ENCODE data around the gene NAGLU.

The NAGLU gene

GRCh38 chr17:42565523-42566214, 29.6 kb downstream of the NAGLU start:
- DNase-seq = no peak

GRCh38 chr17:42566215-42566882, 30.3 kb downstream of the NAGLU start:
- no peak for DNase-seq

GRCh38 chr17:42566883-42567573, 31.0 kb downstream of the NAGLU start, which contains the start of gene MLX:
TSS of gene MLX (plus strand) at chr17:42567100. CDS start at chr17:42567125, 25 bp downstream.
- DNase-seq = peak; percentile 86

- no peak for DNase-seq
Observed at GRCh38 chr17:42568341-42569111, 32.5 kb downstream of the NAGLU start.

GRCh38 chr17:42571435-42572225, 35.6 kb downstream of the NAGLU start:
- DNase-seq = no peak

- no peak for DNase-seq
Observed at GRCh38 chr17:42573095-42573494, 37.1 kb downstream of the NAGLU start.

- no peak for DNase-seq
Observed at GRCh38 chr17:42574463-42574862, 38.4 kb downstream of the NAGLU start.

GRCh38 chr17:42577140-42577531, 41.1 kb downstream of the NAGLU start:
- no peak for DNase-seq

- peak; percentile 95 for DNase-seq
Observed at GRCh38 chr17:42577532-42578281, 41.7 kb downstream of the NAGLU start, which contains the start of gene PSMC3IP. TSS of gene PSMC3IP (minus strand) at chr17:42577729. CDS start at chr17:42577686, 43 bp downstream.

GRCh38 chr17:42578282-42578869, 42.3 kb downstream of the NAGLU start:
- peak; percentile 57 for DNase-seq

- DNase-seq = no peak
Observed at GRCh38 chr17:42579794-42580551, 43.9 kb downstream of the NAGLU start.

- no peak for DNase-seq
Observed at GRCh38 chr17:42581744-42582270, 45.8 kb downstream of the NAGLU start.

- DNase-seq = no peak
Observed at GRCh38 chr17:42584880-42585279, 48.8 kb downstream of the NAGLU start.

GRCh38 chr17:42585353-42585752, 49.3 kb downstream of the NAGLU start:
- no peak for DNase-seq

- no peak for DNase-seq
Observed at GRCh38 chr17:42586514-42587230, 50.6 kb downstream of the NAGLU start.

GRCh38 chr17:42590886-42591285, 54.8 kb downstream of the NAGLU start:
- no peak for DNase-seq

- no peak for DNase-seq
Observed at GRCh38 chr17:42591411-42591810, 55.4 kb downstream of the NAGLU start.

All from HCEC 1CT (cell line).